ENCODE results near the gene FNBP1.

The FNBP1 gene

GRCh38 chr9:129866394-129867135 lies 176.4 kb downstream of the FNBP1 start:
- H2AFZ ChIP-seq (ENCODE audit: low read length): no peak overlapping the region
- H3K27me3 ChIP-seq (ENCODE audit: insufficient read depth, low read length, poor library complexity, severe bottlenecking): no peaks in the 10 kb centered on the region
- H3K4me3 ChIP-seq (ENCODE audit: low read length, poor library complexity, severe bottlenecking): no peak overlapping the region
- no peak overlapping the region for H3K4me2 ChIP-seq (ENCODE audit: low read depth, low read length, poor library complexity, severe bottlenecking)
- H3K4me1 ChIP-seq (ENCODE audit: insufficient read depth, low read length, poor library complexity, severe bottlenecking): peaks cover 45% of the 10 kb centered on the region
- no peaks in the 10 kb centered on the region for H3K36me3 ChIP-seq (ENCODE audit: insufficient read depth, low read length)
- no peaks in the 10 kb centered on the region for H3K9me3 ChIP-seq (ENCODE audit: insufficient read depth, low read depth, low read length)
- no peaks in the 10 kb centered on the region for H3K9me2 ChIP-seq (replicated peaks; ENCODE audit: low read depth, low read length)
- no peaks in the 10 kb centered on the region for H3K79me2 ChIP-seq (ENCODE audit: insufficient read depth, low read length)
- no peaks in the 10 kb centered on the region for H4K20me1 ChIP-seq (ENCODE audit: insufficient read depth, low read length, poor library complexity, severe bottlenecking)
- TF ChIP-seq CTCF (conservative IDR thresholded peaks at IDR 0.05; ENCODE audit: low read length) (no peak), EZH2phosphoT487 (IDR thresholded peaks at IDR 0.05; ENCODE audit: borderline replicate concordance) (no peak)
- H3K9ac ChIP-seq (ENCODE audit: low read depth, low read length, poor library complexity, severe bottlenecking): peak overlapping the region; percentile 39
- no peaks in the 10 kb centered on the region for H3F3A ChIP-seq (ENCODE audit: low read depth)

GRCh38 chr9:129865668-129866320 lies 177.2 kb downstream of the FNBP1 start:
- no peak overlapping the region for H3K4me2 ChIP-seq (ENCODE audit: low read depth, low read length, poor library complexity, severe bottlenecking)
- no peaks in the 10 kb centered on the region for H3K27me3 ChIP-seq (ENCODE audit: insufficient read depth, low read length, poor library complexity, severe bottlenecking)
- H3K36me3 ChIP-seq (ENCODE audit: insufficient read depth, low read length): no peaks in the 10 kb centered on the region
- no peak for TF ChIP-seq CTCF (conservative IDR thresholded peaks at IDR 0.05; ENCODE audit: low read length)
- no peak for TF ChIP-seq EZH2phosphoT487 (IDR thresholded peaks at IDR 0.05; ENCODE audit: borderline replicate concordance)
- peak overlapping the region; percentile 38 for H3K9ac ChIP-seq (ENCODE audit: low read depth, low read length, poor library complexity, severe bottlenecking)
- H3K4me3 ChIP-seq (ENCODE audit: low read length, poor library complexity, severe bottlenecking): no peak overlapping the region
- H3K4me1 ChIP-seq (ENCODE audit: insufficient read depth, low read length, poor library complexity, severe bottlenecking): peaks cover 53% of the 10 kb centered on the region
- no peaks in the 10 kb centered on the region for H3K9me2 ChIP-seq (replicated peaks; ENCODE audit: low read depth, low read length)
- no peak overlapping the region for H2AFZ ChIP-seq (ENCODE audit: low read length)
- H3K9me3 ChIP-seq (ENCODE audit: insufficient read depth, low read depth, low read length): no peaks in the 10 kb centered on the region
- H3F3A ChIP-seq (ENCODE audit: low read depth): no peaks in the 10 kb centered on the region
- H3K79me2 ChIP-seq (ENCODE audit: insufficient read depth, low read length): no peaks in the 10 kb centered on the region
- no peaks in the 10 kb centered on the region for H4K20me1 ChIP-seq (ENCODE audit: insufficient read depth, low read length, poor library complexity, severe bottlenecking)

- H3K4me1 ChIP-seq (ENCODE audit: insufficient read depth, low read length, poor library complexity, severe bottlenecking): peaks cover 57% of the 10 kb centered on the region
- H3K4me2 ChIP-seq (ENCODE audit: low read depth, low read length, poor library complexity, severe bottlenecking): peak overlapping the region; percentile 43
- TF ChIP-seq CTCF (conservative IDR thresholded peaks at IDR 0.05; ENCODE audit: low read length) (no peak), EZH2phosphoT487 (IDR thresholded peaks at IDR 0.05; ENCODE audit: borderline replicate concordance) (no peak)
Observed at GRCh38 chr9:129864991-129865647, 177.9 kb downstream of the FNBP1 start.

More at GRCh38 chr9:129864991-129865647, 177.9 kb downstream of the FNBP1 start:
- no peaks in the 10 kb centered on the region for H3K9me2 ChIP-seq (replicated peaks; ENCODE audit: low read depth, low read length)
- no peaks in the 10 kb centered on the region for H3F3A ChIP-seq (ENCODE audit: low read depth)
- H3K9ac ChIP-seq (ENCODE audit: low read depth, low read length, poor library complexity, severe bottlenecking): peak overlapping the region; percentile 38
- H3K36me3 ChIP-seq (ENCODE audit: insufficient read depth, low read length): no peaks in the 10 kb centered on the region
- no peaks in the 10 kb centered on the region for H3K79me2 ChIP-seq (ENCODE audit: insufficient read depth, low read length)
- no peak overlapping the region for H2AFZ ChIP-seq (ENCODE audit: low read length)
- no peaks in the 10 kb centered on the region for H4K20me1 ChIP-seq (ENCODE audit: insufficient read depth, low read length, poor library complexity, severe bottlenecking)
- H3K9me3 ChIP-seq (ENCODE audit: insufficient read depth, low read depth, low read length): no peaks in the 10 kb centered on the region
- no peak overlapping the region for H3K4me3 ChIP-seq (ENCODE audit: low read length, poor library complexity, severe bottlenecking)
- no peaks in the 10 kb centered on the region for H3K27me3 ChIP-seq (ENCODE audit: insufficient read depth, low read length, poor library complexity, severe bottlenecking)

Data from Loucy (cell line).